Fibroblast of lung (primary cell): ENCODE results near the gene EFCAB5. TPM values are rescaled to one million over a fixed set of nuclear protein-coding genes. Genes with fewer than 3 reads are reported as not detected.

Experiments
- DNase-seq, 2 donors: peaks; one replicate each; pipeline versions ENCODE4 v3.0.0 to v3.0.0-alpha.2; 2010; ENCODE audit warnings: low read depth in 2 of 2
- H2AFZ ChIP-seq: 2 replicates; pipeline ENCODE4 v1.5.1; 2012; ENCODE audit warnings: low read length, control low read depth, inconsistent platforms
- H3K27ac ChIP-seq: 2 replicates; pipeline ENCODE4 v1.5.1; 2011; ENCODE audit warnings: low read length, control low read depth; ENCODE audit not compliant: insufficient read depth
- H3K27me3 ChIP-seq: 2 replicates; pipeline ENCODE4 v1.5.1; 2011; ENCODE audit warnings: mild to moderate bottlenecking, low read length; ENCODE audit not compliant: control insufficient read depth, insufficient read depth
- H3K36me3 ChIP-seq: 2 replicates; pipeline ENCODE4 v1.5.1; 2011; ENCODE audit warnings: low read length; ENCODE audit not compliant: control insufficient read depth, insufficient read depth
- H3K4me1 ChIP-seq: 2 replicates; pipeline ENCODE4 v1.5.1; 2011; ENCODE audit warnings: low read length; ENCODE audit not compliant: control insufficient read depth, insufficient read depth; ENCODE audit errors: extremely low read depth
- H3K4me2 ChIP-seq: 2 replicates; pipeline ENCODE4 v1.5.1; 2011; ENCODE audit warnings: low read length, control low read depth; ENCODE audit not compliant: insufficient read depth; ENCODE audit errors: extremely low read depth
- H3K4me3 ChIP-seq, 4 experiments: fragments of 200-600 bp in 1 of 4; sonication (generic) in 1 of 4; replicated peaks in 1 of 4; 2 replicates each; pipeline ENCODE4 v1.5.1; 2011 to 2016; ENCODE audit warnings: low read length in 4 of 4, low read depth in 3 of 4, mild to moderate bottlenecking in 3 of 4, control low read depth in 2 of 4, inconsistent platforms in 1 of 4, mixed read lengths in 1 of 4; ENCODE audit not compliant: insufficient read depth in 1 of 4; ENCODE audit errors: control extremely low read depth in 1 of 4
- H3K79me2 ChIP-seq: 2 replicates; pipeline ENCODE4 v1.5.1; 2012; ENCODE audit warnings: mild to moderate bottlenecking, low read length, inconsistent platforms; ENCODE audit not compliant: control insufficient read depth, insufficient read depth
- H3K9ac ChIP-seq: 2 replicates; pipeline ENCODE4 v1.5.1; 2011; ENCODE audit warnings: mild to moderate bottlenecking, low read length, control low read depth; ENCODE audit not compliant: insufficient read depth
- H3K9me3 ChIP-seq: 2 replicates; pipeline ENCODE4 v1.5.1; 2012; ENCODE audit warnings: low read depth, low read length; ENCODE audit not compliant: control insufficient read depth, insufficient read depth
- H4K20me1 ChIP-seq: 2 replicates; pipeline ENCODE4 v1.5.1; 2011; ENCODE audit warnings: low read length; ENCODE audit not compliant: control insufficient read depth, insufficient read depth; ENCODE audit errors: extremely low read depth
- CTCF ChIP-seq, 2 donors: IDR thresholded peaks in 1 of 2; conservative IDR thresholded peaks in 1 of 2; 1 replicate in 1 of 2; 2 replicates in 1 of 2; pipeline ENCODE4 v1.5.1; 2011 to 2012; ENCODE audit warnings: low read length in 2 of 2, control low read depth in 1 of 2, inconsistent platforms in 1 of 2, low read depth in 1 of 2, mild to moderate bottlenecking in 1 of 2
- EZH2 ChIP-seq: IDR thresholded peaks from 2 replicates; pipeline ENCODE4 v1.5.1; 2012; ENCODE audit warnings: low read length, control low read depth, mild to moderate bottlenecking; ENCODE audit errors: missing control alignments
- polyA plus RNA-seq, 2 donors: library from polyadenylated mRNA; depleted of rRNA in 1 of 2; stranded (reverse) in 1 of 2; unstranded in 1 of 2; fragments of >200 nt; gene quantifications; 2 replicates each; pipeline ENCODE4 v1.2.1, GENCODE V29; 2011 to 2012; ENCODE audit warnings: missing spikeins in 1 of 2
- total RNA-seq: library from RNA; depleted of rRNA; stranded (reverse); fragments of >200 nt; gene quantifications from 2 replicates; pipeline ENCODE4 v1.2.1, GENCODE V29; 2014

The EFCAB5 gene
- total and polyA plus RNA-seq, 2 donors (not counting 1 experiment from before 2014, with no cell fraction given) = 0.14 to 0.66 TPM

- Histone ChIP-seq H2AFZ (no peak overlapping the region), H3K27ac (no peak overlapping the region), H3K4me3 (no peak overlapping the region), H3K4me1 (no peaks in the 10 kb centered on the region), H3K36me3 (no peaks in the 10 kb centered on the region), H4K20me1 (no peaks in the 10 kb centered on the region), H3K27me3 (no peaks in the 10 kb centered on the region), H3K4me2 (no peak overlapping the region), H3K9me3 (no peaks in the 10 kb centered on the region), H3K79me2 (peaks cover 12% of the 10 kb centered on the region), H3K9ac (no peak overlapping the region)
- no peak for DNase-seq
- TF ChIP-seq CTCF (conservative IDR thresholded peaks at IDR 0.05 in 1 of 2, IDR thresholded peaks at IDR 0.05 in 1 of 2; ENCODE audit: low read depth in 1 of 2, low read length in 2 of 2) = no peak
- TF ChIP-seq EZH2 = no peak
Measured at GRCh38 chr17:29903471-29903870, 38.0 kb upstream of the EFCAB5 start.

- DNase-seq = no peak
- Histone ChIP-seq H3K27me3 (no peaks in the 10 kb centered on the region), H3K4me2 (no peak overlapping the region), H3K79me2 (peaks cover 12% of the 10 kb centered on the region), H3K9me3 (no peaks in the 10 kb centered on the region), H3K36me3 (no peaks in the 10 kb centered on the region), H3K27ac (no peak overlapping the region), H4K20me1 (no peaks in the 10 kb centered on the region), H3K4me1 (no peaks in the 10 kb centered on the region), H3K4me3 (no peak overlapping the region), H3K9ac (no peak overlapping the region), H2AFZ (no peak overlapping the region)
- TF ChIP-seq EZH2 (no peak), CTCF (conservative IDR thresholded peaks at IDR 0.05 in 1 of 2, IDR thresholded peaks at IDR 0.05 in 1 of 2; ENCODE audit: low read depth in 1 of 2, low read length in 2 of 2) (no peak)
Measured at GRCh38 chr17:29905086-29905878, 36.2 kb upstream of the EFCAB5 start.

GRCh38 chr17:29905879-29906167 lies 35.6 kb upstream of the EFCAB5 start:
- no peaks in the 10 kb centered on the region for H4K20me1 ChIP-seq
- no peaks in the 10 kb centered on the region for H3K4me1 ChIP-seq
- H3K27me3 ChIP-seq = no peaks in the 10 kb centered on the region
- no peak for TF ChIP-seq EZH2
- no peak for TF ChIP-seq CTCF (conservative IDR thresholded peaks at IDR 0.05 in 1 of 2, IDR thresholded peaks at IDR 0.05 in 1 of 2; ENCODE audit: low read depth in 1 of 2, low read length in 2 of 2)
- H2AFZ ChIP-seq = no peak overlapping the region
- H3K79me2 ChIP-seq = peaks cover 12% of the 10 kb centered on the region
- no peaks in the 10 kb centered on the region for H3K36me3 ChIP-seq
- no peaks in the 10 kb centered on the region for H3K9me3 ChIP-seq
- H3K9ac ChIP-seq = no peak overlapping the region
- H3K27ac ChIP-seq = no peak overlapping the region
- H3K4me3 ChIP-seq = no peak overlapping the region
- no peak for DNase-seq
- H3K4me2 ChIP-seq = no peak overlapping the region
